Ramos (cell line): ENCODE measurements around the gene CRIP1.

Experiments used
- in situ Hi-C: fragments of 300-500 bp; cut with MboI; formaldehyde crosslinking; loops from one replicate; pipeline ENCODE4 v1.14.3; 2022; ENCODE audit warnings: low sequenced_read_pairs; ENCODE audit not compliant: unreplicated experiment

CRIP1 gene

DNA sequence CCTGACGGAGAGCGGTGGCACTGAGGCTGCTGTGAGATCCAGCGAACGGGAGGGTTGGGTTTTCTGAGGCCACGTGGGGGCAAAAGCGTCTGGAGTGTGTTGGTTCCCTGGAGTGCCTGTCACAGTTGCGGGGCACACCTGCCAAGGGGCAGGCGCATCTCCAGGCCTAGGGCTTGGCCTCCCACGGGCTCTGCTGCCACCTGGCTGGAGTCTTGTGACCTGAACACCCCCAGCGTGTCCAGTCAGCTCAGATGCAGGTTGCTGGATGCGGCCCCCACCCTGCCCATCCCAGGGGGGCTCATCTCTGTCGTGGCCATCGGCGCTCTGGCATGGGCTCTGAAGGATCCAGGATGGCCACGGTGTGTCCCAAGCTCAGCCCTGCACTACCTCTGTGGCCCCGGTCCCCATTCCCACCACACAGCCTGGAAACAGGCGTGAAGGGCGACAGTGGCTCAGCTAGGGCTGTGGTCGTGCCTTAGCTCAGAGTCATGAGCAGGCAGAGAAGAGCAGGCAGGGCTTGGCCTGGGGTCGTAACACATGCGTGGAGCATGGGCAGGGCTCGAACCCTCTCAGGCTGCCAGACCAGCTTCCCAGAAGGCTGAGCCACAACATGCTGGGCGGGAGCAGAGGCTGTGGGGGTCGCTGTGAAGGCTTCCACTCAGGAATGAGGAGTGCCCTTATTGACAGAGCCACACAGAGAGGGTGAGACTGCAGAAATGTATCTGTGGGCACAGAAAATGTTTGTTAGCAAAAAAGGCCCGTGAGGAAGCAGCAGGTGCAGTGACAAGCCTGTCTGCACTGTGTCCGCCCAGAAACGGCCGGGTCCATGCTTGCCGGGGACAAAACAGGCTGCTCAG, 35.6 kb upstream of the CRIP1 start:
- in situ Hi-C loops, result no loop called here

- in situ Hi-C loops, result no loop called here
Observed at GRCh38 chr14:105452963-105453362, 33.7 kb upstream of the CRIP1 start.

DNA sequence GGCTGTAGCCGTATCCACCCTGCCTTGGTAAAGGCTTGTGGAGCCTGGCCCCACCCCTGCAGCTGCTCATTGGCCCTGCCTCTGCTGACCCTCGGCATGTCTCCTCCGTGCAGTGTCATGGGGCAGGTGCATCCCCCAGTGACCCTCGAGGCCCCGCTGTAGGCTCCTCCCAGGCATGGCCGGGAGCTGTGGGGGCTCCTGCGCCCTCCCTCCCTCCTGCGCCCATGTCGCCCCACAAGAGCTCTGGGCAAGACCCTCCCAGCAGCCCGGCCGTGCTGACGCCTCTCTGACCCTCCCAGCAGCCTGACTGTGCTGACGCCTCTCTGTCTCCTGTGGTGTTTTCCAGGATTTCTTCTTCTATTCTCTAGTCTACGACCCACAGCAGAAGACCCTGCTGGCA, 32.8 kb upstream of the CRIP1 start:
- in situ Hi-C loops, result no loop called here

DNA sequence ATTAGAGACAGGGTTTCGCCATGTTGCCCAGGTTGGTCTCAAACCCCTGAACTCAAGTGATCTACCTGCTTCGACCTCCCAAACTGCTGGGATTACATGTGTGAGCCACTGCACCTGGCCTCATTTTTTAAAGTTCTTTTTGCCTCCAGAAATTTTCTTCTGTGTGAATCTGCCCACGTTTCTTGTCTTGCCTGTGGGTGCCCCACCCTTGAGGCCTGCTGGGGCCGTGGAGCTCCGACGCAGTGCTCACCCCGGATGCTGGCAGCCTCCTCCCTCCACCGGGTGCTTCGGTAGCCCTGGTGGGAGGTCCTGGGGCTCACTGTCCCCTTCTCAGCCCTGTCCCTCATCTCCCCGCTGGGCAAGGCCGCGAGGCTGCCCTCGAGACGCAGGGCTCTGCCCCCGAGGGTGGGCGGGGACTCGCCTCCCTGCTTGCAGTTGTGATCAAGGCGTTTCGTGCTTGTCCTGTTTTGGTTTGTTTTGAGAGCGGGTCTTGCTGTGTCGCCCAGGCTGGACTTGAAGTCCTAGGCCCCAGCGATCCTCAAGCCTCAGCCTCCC, 31.5 kb upstream of the CRIP1 start:
- in situ Hi-C loops, result no loop called here

- in situ Hi-C loops, result no loop called here
Observed at GRCh38 chr14:105455766-105456660, 30.7 kb upstream of the CRIP1 start.

GRCh38 chr14:105456736-105457617, 29.7 kb upstream of the CRIP1 start:
- in situ Hi-C loops, result no loop called here

- in situ Hi-C loops, result no loop called here
Observed at GRCh38 chr14:105458010-105458409, 28.7 kb upstream of the CRIP1 start.

DNA sequence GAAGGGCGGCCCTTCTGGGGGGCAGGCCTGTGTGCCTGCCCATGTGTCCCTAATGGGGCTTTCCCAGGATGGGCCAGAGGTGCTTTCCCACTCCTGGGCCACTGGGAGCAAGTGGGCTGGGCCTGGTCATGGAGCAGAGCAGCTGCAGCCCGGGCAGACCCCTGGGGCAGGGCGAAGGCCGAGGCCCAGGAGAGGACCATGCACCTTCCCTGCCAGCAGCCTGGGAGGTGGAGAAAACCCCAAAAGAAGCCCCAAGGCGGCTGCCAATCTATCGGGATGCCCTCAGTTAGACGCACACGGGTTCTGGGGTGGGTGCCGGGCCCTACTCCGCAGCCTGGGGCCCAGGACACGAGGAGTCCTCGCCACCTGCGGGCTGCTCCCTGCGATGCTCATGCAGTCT, 28.1 kb upstream of the CRIP1 start:
- in situ Hi-C loops, result no loop called here

- in situ Hi-C loops, result no loop called here
Observed at GRCh38 chr14:105460116-105460515, 26.6 kb upstream of the CRIP1 start.

DNA sequence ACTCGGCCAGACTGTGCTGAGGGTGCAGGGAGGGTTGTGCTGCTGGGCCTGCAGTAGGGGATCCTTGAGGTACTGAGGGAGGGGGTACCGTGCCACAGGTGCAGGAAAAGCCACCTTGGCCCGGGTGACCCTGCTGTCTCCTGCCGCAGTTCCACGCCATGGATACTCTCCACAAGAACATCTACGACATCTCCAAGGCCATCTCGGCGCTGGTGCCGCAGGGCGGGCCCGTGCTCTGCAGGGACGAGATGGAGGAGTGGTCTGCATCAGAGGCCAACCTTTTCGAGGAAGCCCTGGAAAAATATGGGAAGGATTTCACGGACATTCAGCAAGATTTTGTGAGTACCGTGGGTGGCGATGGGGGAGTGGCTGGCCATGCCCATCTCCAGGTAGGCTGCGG, 26.1 kb upstream of the CRIP1 start:
- in situ Hi-C loops, result no loop called here

DNA sequence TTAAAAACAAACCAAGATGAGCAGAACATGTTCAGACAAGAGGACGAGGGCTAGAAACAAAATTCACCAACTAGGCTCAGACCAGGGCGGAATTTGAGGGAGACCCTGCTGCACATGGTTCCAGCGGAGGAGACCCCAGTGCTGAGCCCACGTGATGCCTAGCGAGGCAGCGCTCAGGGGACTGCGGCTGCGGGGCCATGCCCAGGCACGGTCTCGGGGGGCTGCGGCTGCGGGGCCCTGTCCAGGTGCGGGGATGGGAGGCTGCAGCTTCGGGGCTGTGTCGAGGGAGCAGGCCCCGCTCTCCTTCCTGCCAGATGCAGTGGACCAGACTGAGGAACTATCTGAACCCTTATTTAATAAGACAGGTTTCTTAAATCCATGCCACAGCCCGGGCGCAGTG, 24.8 kb upstream of the CRIP1 start:
- in situ Hi-C loops, result no loop called here

DNA sequence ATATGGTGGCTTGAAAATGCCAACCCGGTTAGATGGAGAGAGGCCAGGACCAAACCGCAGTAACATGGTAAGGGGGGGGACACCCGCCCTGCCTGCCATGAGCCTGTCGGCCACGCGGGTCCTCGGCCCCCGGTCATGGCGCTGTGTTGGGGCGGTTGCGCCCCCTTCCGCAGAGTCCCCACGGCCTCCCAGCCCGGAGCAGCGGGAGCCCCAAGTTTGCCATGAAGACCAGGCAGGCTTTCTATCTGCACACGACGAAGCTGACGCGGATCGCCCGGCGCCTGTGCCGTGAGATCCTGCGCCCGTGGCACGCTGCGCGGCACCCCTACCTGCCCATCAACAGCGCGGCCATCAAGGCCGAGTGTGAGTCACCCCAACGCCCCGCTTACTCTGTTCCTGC, 22.2 kb upstream of the CRIP1 start:
- in situ Hi-C loops, result no loop called here

DNA sequence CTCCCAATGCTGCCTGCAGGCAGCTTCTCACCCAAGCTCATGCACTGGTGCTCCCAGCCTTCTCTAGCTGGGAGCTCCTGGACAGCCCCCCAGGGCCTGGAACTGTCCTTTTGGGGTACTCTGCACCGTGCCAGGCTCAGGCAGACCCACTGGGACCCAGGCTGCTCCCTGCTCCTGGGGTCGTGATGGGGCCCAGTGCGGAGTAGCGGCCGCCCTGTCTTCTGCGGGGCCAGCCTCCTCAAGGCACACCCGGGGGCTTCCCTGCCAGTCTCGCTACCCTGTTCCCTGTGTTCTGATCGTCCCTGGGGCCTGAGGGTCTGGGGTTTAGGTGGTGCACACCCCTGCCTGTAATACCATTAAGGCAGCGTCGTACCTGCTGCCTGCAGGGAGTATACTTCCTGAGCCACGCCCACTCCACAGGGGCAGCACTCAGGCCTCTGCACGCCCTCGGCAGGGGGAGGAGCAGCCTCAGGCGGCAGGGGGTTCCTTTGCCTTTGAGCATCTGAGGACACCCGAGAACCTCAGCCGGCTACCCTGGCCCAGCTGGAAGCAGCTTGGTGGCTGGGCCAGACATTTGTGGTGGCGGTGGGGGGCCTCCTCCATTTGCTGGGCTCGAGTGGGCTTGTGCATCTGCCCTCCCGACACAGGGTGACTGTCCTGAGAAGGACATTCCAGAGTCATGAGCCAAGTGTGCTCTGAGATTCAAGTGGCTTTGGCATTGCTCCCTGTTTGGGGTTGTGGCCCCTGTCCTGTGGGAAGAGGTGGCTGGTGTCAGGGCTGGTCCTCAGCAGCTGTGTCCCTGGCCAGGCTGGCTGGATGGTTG, 21.3 kb upstream of the CRIP1 start:
- in situ Hi-C loops, result no loop called here

GRCh38 chr14:105466531-105467248, 20.0 kb upstream of the CRIP1 start:
- in situ Hi-C loops, result no loop called here

GRCh38 chr14:105467249-105467941, 19.3 kb upstream of the CRIP1 start:
- in situ Hi-C loops, result no loop called here

DNA sequence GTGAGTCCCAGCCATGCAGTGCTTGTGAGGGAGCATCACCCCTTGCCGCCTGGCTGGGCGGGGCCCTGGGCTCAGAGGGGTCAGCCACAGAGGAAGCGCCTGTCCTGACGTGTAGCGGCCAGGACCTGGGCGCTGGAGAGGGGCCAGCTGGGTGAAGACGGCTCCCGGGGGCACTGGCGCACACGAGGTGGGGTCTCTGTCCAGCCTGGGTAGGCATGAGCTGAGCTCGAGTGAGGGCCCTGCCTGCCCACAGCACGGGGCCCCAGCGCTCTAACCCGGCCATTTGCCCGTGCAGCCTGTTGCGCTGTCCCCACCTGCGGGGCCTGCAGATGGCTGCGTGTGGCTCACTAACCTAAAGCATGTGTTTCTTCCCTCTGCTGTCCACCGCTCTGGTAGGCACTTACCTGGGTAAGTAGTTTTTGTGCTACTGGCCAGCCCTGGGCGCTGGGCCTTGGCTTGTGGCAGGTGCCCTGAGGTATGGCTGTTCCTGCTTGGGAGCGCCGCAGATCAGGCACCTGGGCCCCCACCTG, 18.7 kb upstream of the CRIP1 start:
- in situ Hi-C loops, result no loop called here

- in situ Hi-C loops, result no loop called here
Observed at GRCh38 chr14:105468621-105469241, 18.0 kb upstream of the CRIP1 start.
